Type B pancreatic cell (in vitro differentiated cells): ENCODE measurements around the gene RASGRF2. TPM values are rescaled to one million over a fixed set of nuclear protein-coding genes. Genes with fewer than 3 reads are reported as not detected.
"Not testable (repeated sequence)": the region's sequence is repeated elsewhere in the genome, so short reads cannot be mapped to it uniquely, and the experiment has no call there.

ENCODE experiments used
- DNase-seq: peaks from one replicate; pipeline ENCODE4 v3.0.0; 2021; ENCODE audit warnings: mixed read lengths; ENCODE audit not compliant: unreplicated experiment; ENCODE audit errors: extremely low spot score
- H3K27ac Mint-ChIP-seq: 2 replicates; pipeline ENCODE4 v1.8.0; 2021; ENCODE audit warnings: mild to moderate bottlenecking, mixed read lengths
- H3K27me3 Mint-ChIP-seq: 2 replicates; pipeline ENCODE4 v1.8.0; 2021; ENCODE audit warnings: mixed read lengths
- H3K36me3 Mint-ChIP-seq: 2 replicates; pipeline ENCODE4 v1.8.0; 2021; ENCODE audit warnings: mixed read lengths
- H3K4me1 Mint-ChIP-seq: one replicate; pipeline ENCODE4 v1.8.0; 2021; ENCODE audit warnings: mixed read lengths; ENCODE audit not compliant: unreplicated experiment
- H3K4me3 Mint-ChIP-seq: 2 replicates; pipeline ENCODE4 v1.8.0; 2021; ENCODE audit warnings: mild to moderate bottlenecking, mixed read lengths
- H3K9me3 Mint-ChIP-seq: 2 replicates; pipeline ENCODE4 v1.8.0; 2021; ENCODE audit warnings: mixed read lengths
- total RNA-seq: library from RNA; stranded (reverse); gene quantifications from 2 replicates; pipeline ENCODE4 v1.2.1, GENCODE V29; 2021; ENCODE audit warnings: low replicate concordance
- TF ChIP-seq, protein P1 (sequence below): fragments of 200-600 bp; sonication (generic); conservative IDR thresholded peaks from 2 replicates; pipeline ENCODE4 v1.5.0; 2021; ENCODE audit warnings: antibody characterized with exemption, mild to moderate bottlenecking

RASGRF2 gene
- total RNA-seq, 1 donor from 2014 or later, result 2.1 TPM

DNA sequence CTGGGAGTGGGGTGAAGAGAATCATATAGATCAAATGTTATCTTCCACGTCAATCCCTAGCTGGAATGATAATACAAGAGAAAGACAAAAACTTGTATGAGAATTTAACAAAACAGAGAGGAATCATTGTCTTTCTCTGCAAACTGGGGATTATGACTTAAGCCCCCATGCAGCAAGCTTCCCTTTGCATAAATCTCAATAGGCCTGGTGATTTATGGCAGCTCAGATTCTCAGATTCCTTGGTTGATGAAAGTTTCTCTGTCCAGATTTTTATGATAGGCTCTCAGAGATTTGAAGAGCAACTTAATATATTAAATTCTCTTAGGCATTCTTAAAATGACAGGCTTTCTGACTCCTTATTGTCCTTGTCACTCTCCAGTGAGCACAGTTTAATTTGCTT lies 56.0 kb downstream of the RASGRF2 start:
- Mint-ChIP-seq H3K27me3 (peaks cover 6% of the 10 kb centered on the region), H3K27ac (no peak overlapping the region), H3K9me3 (no peaks in the 10 kb centered on the region), H3K4me3 (no peak overlapping the region), H3K4me1 (peaks cover 5% of the 10 kb centered on the region), H3K36me3 (no peaks in the 10 kb centered on the region)
- no peak for DNase-seq
- TF ChIP-seq, protein P1, sequence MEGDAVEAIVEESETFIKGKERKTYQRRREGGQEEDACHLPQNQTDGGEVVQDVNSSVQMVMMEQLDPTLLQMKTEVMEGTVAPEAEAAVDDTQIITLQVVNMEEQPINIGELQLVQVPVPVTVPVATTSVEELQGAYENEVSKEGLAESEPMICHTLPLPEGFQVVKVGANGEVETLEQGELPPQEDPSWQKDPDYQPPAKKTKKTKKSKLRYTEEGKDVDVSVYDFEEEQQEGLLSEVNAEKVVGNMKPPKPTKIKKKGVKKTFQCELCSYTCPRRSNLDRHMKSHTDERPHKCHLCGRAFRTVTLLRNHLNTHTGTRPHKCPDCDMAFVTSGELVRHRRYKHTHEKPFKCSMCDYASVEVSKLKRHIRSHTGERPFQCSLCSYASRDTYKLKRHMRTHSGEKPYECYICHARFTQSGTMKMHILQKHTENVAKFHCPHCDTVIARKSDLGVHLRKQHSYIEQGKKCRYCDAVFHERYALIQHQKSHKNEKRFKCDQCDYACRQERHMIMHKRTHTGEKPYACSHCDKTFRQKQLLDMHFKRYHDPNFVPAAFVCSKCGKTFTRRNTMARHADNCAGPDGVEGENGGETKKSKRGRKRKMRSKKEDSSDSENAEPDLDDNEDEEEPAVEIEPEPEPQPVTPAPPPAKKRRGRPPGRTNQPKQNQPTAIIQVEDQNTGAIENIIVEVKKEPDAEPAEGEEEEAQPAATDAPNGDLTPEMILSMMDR, result no peak

DNA sequence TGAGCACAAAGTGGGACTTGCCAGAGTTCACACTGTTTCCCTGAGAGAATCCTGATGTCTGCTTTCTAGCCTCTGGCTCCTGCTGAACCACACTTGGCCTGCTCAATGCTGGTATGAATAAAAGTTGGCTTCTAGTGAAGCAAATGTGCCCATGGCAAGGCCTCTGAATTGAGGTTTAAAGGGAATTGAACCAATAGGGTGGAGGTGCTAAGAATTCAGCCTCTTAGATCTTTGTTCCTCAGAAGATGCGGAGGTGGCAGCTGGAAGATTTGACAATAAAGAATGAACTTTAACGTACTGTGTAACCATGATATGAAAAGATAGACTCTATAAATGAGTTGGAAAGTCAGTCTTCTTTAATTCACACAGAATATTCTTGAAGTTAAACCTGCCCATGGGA lies 57.2 kb downstream of the RASGRF2 start:
- TF ChIP-seq, protein P1, result no peak
- no peak overlapping the region for H3K27ac Mint-ChIP-seq
- H3K36me3 Mint-ChIP-seq, result no peaks in the 10 kb centered on the region

DNA sequence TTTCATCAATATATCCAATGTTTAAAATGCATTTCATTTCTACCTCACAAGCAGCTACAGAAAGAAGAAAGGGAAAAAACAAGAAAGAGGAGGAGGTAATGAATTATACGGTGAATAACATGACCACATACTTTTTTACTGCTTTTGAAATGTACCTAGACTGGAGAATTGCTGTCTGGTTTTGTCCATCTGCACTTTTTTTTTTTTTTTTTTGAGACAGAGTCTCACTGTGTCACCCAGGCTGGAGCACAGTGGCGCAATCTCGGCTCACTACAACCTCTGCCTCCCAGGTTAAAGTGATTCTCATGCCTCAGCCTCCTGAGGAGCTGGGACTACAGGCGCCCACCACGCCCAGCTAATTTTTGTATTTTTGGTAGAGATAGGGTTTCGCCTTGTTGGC lies 58.4 kb downstream of the RASGRF2 start:
- not testable (repeated sequence) for H3K27ac Mint-ChIP-seq, H3K27me3 Mint-ChIP-seq, H3K4me1 Mint-ChIP-seq, H3K36me3 Mint-ChIP-seq, DNase-seq, H3K4me3 Mint-ChIP-seq, H3K9me3 Mint-ChIP-seq

More for the DNA sequence above, 57.2 kb downstream of the RASGRF2 start:
- Mint-ChIP-seq H3K9me3 (no peaks in the 10 kb centered on the region), H3K27me3 (peaks cover 6% of the 10 kb centered on the region), H3K4me1 (peaks cover 5% of the 10 kb centered on the region), H3K4me3 (no peak overlapping the region)
- DNase-seq, result no peak

DNA sequence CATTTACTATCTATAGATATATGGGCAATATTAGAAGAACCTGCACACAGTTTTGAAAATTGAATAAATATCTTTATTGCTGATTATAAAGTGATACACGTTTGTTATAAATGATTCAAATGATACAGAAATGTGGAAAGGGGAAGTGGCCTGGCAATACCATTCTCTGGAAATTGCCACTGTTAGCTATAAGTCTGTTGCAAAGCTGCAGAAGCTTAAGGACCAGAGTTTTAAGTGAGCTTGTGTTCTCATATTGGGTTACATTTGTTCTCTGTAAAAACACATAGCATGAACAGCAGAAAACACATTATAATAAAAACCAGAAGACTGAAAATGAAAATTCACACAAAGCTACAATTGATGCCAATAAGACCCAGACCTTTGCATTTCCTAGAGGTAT lies 59.6 kb downstream of the RASGRF2 start:
- TF ChIP-seq, protein P1, result no peak
- Mint-ChIP-seq H3K4me1 (peaks cover 5% of the 10 kb centered on the region), H3K9me3 (no peaks in the 10 kb centered on the region), H3K36me3 (no peaks in the 10 kb centered on the region), H3K27ac (no peak overlapping the region), H3K27me3 (peaks cover 10% of the 10 kb centered on the region), H3K4me3 (no peak overlapping the region)
- no peak for DNase-seq

DNA sequence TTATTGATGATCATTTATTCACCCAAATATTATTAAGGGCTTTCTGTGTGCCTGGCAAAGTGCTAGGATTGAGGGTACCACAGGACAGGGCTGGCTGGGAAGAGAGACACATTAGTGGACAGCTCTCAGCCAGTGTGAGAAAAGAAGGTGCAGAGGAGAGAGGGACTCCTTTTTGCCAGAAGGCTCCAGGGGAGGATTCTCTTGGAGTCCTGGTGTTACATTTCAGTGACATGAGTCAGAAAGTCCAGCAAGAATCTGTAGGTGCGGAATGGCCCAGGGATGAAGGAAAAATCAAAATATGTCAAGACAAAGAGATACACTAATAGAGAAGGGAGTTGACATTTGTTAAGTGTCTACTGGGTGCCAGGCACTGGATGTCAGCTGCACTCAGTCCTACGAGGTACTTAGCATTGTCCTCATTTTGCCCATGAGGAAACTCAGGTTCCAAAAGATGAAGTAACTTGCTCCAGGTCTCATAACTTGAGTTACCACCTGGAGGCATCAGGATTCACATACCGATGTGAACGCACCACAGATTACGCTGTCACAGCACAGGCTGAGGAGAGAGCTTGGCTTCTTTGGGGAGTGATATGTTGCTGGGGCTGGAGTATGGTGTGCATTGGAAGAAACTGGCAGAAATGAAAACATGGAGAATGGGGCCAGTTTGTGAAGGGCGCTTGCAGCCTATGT lies 60.5 kb downstream of the RASGRF2 start:
- no peaks in the 10 kb centered on the region for H3K36me3 Mint-ChIP-seq
- DNase-seq, result no peak
- H3K27me3 Mint-ChIP-seq, result peaks cover 10% of the 10 kb centered on the region
- peaks cover 5% of the 10 kb centered on the region for H3K4me1 Mint-ChIP-seq
- TF ChIP-seq, protein P1, result no peak
- no peak overlapping the region for H3K27ac Mint-ChIP-seq
- no peak overlapping the region for H3K4me3 Mint-ChIP-seq
- H3K9me3 Mint-ChIP-seq, result no peaks in the 10 kb centered on the region

DNA sequence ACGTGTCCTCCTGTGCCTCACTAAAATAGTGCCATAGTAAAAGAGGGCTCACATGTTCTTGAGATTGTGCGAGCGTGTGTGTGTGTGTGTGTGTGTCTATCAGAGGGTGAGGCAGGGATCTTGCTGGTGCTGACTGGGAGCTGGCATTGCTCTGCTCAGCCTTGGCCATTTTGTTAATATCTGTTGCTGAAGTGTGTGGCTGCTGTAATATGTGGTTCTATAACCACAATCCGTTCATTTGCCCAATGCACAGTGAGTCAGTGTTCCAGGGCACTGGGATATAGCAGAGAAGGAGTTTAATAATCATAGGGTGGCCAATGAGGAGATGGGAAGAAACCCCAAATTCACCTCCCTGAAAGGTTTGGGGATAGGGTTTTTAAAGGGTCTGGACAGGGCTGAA lies 61.3 kb downstream of the RASGRF2 start:
- Mint-ChIP-seq H3K27me3 (peaks cover 10% of the 10 kb centered on the region), H3K4me3 (no peak overlapping the region)

More for the DNA sequence above, 61.3 kb downstream of the RASGRF2 start:
- no peaks in the 10 kb centered on the region for H3K9me3 Mint-ChIP-seq
- no peaks in the 10 kb centered on the region for H3K36me3 Mint-ChIP-seq
- TF ChIP-seq, protein P1, result no peak
- no peak overlapping the region for H3K27ac Mint-ChIP-seq
- DNase-seq, result no peak
- peaks cover 5% of the 10 kb centered on the region for H3K4me1 Mint-ChIP-seq
